ENCODE measurements around the gene DIABLO. TPM values are rescaled to one million over a fixed set of nuclear protein-coding genes. Genes with fewer than 3 reads are reported as not detected.
"Not testable (repeated sequence)": the region's sequence is repeated elsewhere in the genome, so short reads cannot be mapped to it uniquely, and the experiment has no call there.

DIABLO gene
- total RNA-seq, 1 experiment from 2014 or later: 72.0 TPM

DNA sequence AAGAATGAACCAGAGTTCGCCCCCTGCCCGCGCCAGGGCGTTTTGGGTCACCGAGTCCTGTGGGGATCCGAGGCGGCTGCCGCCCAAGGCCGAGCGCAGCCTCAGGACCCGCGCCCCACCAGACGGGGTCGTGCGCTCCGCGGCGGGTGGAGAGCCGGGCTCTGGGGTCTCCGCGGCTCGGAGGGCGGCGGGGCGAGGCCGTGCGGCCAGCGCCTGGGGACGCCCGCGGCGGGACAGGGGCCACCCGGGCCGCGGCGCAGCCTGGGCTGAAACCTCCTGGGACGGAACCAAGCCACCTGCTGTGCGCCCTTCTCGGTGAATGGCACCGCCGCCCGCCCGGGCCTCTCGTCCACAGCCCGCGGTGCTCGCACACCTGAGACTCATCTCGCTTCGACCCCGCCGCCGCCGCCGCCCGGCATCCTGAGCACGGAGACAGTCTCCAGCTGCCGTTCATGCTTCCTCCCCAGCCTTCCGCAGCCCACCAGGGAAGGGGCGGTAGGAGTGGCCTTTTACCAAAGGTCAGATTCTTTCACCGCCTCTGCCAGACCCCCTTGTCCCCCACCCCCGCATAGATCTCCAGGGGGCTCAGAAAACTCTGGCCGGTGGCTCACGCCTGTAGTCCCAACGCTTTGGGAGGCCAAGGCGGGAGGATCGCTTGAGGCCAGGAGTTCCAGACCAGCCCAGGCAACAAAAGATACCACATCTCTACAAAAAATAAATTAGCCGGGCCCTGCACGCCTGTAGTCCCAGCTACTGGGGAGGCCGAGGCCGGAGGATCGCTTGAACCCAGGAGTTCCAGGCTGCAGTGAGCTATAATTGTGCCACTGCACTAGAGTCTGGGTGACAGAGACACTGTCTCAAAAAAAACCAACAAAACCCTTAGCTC is 21.4 kb downstream of the DIABLO start:
- H3K27me3 ChIP-seq (replicated peaks; ENCODE audit: insufficient read depth, low read depth, low read length, poor library complexity): peaks cover 15% of the 10 kb centered on the region
- CTCF ChIA-PET: interaction anchor here (0.6 kb wide), 1 partner anchor 15 kb away, joined by 4 read pairs; no protein-coding TSS in a partner anchor

DNA sequence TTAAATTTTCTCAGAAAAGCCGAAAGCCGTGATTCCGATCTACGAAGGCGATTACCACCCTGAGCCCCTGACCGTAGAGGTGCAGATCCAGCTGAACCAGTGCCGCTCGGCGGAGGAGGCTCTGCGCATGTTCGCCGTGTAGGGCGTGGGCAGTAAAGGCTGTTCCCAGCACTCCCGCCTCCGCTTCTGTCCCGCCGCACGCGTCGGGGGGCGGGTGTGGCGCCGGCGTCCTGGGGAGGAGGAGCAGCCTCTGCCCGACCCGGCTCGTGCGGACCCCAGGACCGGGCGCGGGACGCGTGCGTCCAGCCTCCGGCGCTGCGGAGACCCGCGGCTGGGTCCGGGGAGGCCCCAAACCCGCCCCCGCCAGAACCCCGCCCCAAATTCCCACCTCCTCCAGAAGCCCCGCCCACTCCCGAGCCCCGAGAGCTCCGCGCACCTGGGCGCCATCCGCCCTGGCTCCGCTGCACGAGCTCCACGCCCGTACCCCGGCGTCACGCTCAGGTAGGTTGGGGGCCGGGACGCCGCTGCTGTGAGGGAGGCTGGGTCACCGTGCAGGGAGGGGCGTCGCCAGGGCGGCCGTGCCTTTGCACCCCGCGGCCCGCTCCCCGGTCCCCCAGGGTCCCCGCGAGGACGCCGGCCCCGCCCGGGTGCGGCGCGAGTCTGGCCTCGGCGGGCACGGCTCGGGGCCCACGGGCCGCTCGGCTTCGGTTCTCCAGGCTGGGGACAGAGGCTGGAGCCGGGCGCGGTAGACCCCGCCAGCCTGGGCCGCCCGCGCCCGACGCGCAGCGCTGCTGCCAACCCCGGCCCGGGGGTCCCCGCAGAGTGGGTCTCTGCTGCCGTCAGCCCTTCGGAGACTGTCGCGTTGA is 22.3 kb downstream of the DIABLO start, which contains the start of gene B3GNT4:
B3GNT4 (plus strand) TSS at position 409 of the 866 bp plus-strand sequence. CDS start 910 bp downstream, outside the sequence.
- peak within 1 kb of the TSS; percentile 48 for H3K4me3 ChIP-seq (ENCODE audit: low read depth, low read length, poor library complexity, severe bottlenecking)
- DNase-seq (ENCODE audit: low spot score): peak; percentile 75
- H3K27ac ChIP-seq (ENCODE audit: low read depth, low read length, poor library complexity, severe bottlenecking): no peak within 1 kb of the TSS
- H3K36me3 ChIP-seq (ENCODE audit: insufficient read depth, low read length, poor library complexity, severe bottlenecking): peaks cover 9% of the 10 kb centered on the region
- TF ChIP-seq, protein P1, sequence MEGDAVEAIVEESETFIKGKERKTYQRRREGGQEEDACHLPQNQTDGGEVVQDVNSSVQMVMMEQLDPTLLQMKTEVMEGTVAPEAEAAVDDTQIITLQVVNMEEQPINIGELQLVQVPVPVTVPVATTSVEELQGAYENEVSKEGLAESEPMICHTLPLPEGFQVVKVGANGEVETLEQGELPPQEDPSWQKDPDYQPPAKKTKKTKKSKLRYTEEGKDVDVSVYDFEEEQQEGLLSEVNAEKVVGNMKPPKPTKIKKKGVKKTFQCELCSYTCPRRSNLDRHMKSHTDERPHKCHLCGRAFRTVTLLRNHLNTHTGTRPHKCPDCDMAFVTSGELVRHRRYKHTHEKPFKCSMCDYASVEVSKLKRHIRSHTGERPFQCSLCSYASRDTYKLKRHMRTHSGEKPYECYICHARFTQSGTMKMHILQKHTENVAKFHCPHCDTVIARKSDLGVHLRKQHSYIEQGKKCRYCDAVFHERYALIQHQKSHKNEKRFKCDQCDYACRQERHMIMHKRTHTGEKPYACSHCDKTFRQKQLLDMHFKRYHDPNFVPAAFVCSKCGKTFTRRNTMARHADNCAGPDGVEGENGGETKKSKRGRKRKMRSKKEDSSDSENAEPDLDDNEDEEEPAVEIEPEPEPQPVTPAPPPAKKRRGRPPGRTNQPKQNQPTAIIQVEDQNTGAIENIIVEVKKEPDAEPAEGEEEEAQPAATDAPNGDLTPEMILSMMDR (conservative IDR thresholded peaks at IDR 0.05; ENCODE audit: low read depth, low read length): no peak
- H3K4me1 ChIP-seq (ENCODE audit: insufficient read depth, low read length, poor library complexity, severe bottlenecking): peaks cover 14% of the 10 kb centered on the region
- peaks cover 15% of the 10 kb centered on the region for H3K27me3 ChIP-seq (replicated peaks; ENCODE audit: insufficient read depth, low read depth, low read length, poor library complexity)
- BruUV-seq (replicated peaks): no TSS peak
- POLR2A ChIA-PET (ENCODE audit: low non-redundant PET): no interaction called here
- intact Hi-C loops (cut with micrococcal nuclease; ENCODE audit: unreplicated experiment): no loop called here
- CTCF ChIA-PET: interaction anchor here (0.6 kb wide), 1 partner anchor 16 kb away, joined by 4 read pairs; no protein-coding TSS in a partner anchor
- H3K9me3 ChIP-seq (ENCODE audit: low read depth, low read length, poor library complexity, severe bottlenecking): no peaks in the 10 kb centered on the region

More for the DNA sequence above, 21.4 kb downstream of the DIABLO start:
- Histone ChIP-seq H3K4me1 (ENCODE audit: insufficient read depth, low read length, poor library complexity, severe bottlenecking) (peaks cover 14% of the 10 kb centered on the region), H3K4me3 (ENCODE audit: low read depth, low read length, poor library complexity, severe bottlenecking) (peak overlapping the region; percentile 48), H3K36me3 (ENCODE audit: insufficient read depth, low read length, poor library complexity, severe bottlenecking) (peaks cover 9% of the 10 kb centered on the region), H3K27ac (ENCODE audit: low read depth, low read length, poor library complexity, severe bottlenecking) (no peak overlapping the region), H3K9me3 (ENCODE audit: low read depth, low read length, poor library complexity, severe bottlenecking) (no peaks in the 10 kb centered on the region)
- BruUV-seq (replicated peaks): no TSS peak
- intact Hi-C loops (cut with micrococcal nuclease; ENCODE audit: unreplicated experiment): no loop called here
- no peak for TF ChIP-seq EZH2 (IDR thresholded peaks at IDR 0.05; ENCODE audit: borderline replicate concordance, low read depth, low read length, poor library complexity, severe bottlenecking)
- TF ChIP-seq, protein P1 (conservative IDR thresholded peaks at IDR 0.05; ENCODE audit: low read depth, low read length): no peak
- POLR2A ChIA-PET (ENCODE audit: low non-redundant PET): no interaction called here
- DNase-seq (ENCODE audit: low spot score): no peak

DNA sequence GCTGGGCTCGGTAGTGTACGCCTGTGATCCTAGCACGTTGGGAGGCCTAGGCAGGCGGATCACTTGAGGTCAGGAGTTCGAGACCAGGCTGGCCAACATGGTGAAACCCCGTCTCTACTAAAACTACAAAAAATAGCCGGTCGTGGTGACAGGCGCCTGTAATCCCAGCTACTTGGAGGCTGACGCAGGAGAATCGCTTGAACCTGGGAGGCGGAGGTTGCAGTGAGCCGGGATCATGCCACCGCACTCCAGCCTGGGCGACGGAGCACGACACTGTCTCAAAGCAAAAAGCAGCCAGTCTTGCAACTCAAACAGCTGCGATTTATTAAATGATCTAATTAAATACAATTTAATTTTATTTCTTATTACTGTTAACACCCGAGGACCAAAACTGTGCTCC is 23.0 kb downstream of the DIABLO start:
- intact Hi-C loops (cut with micrococcal nuclease; ENCODE audit: unreplicated experiment): not testable (repeated sequence)
- peaks cover 15% of the 10 kb centered on the region for H3K27me3 ChIP-seq (replicated peaks; ENCODE audit: insufficient read depth, low read depth, low read length, poor library complexity)

More for the DNA sequence above, 23.0 kb downstream of the DIABLO start:
- H3K9me3 ChIP-seq (ENCODE audit: low read depth, low read length, poor library complexity, severe bottlenecking); H3K27ac ChIP-seq (ENCODE audit: low read depth, low read length, poor library complexity, severe bottlenecking); CTCF ChIA-PET; H3K36me3 ChIP-seq (ENCODE audit: insufficient read depth, low read length, poor library complexity, severe bottlenecking); POLR2A ChIA-PET (ENCODE audit: low non-redundant PET); BruUV-seq (replicated peaks); DNase-seq (ENCODE audit: low spot score): not testable (repeated sequence)
- Histone ChIP-seq H3K4me1 (ENCODE audit: insufficient read depth, low read length, poor library complexity, severe bottlenecking) (peaks cover 14% of the 10 kb centered on the region), H3K4me3 (ENCODE audit: low read depth, low read length, poor library complexity, severe bottlenecking) (peak overlapping the region; percentile 48)
